Effector CD8-positive, alpha-beta T cell (primary cell): ENCODE data around the gene LPCAT3.

ENCODE experiments used
- DNase-seq: peaks from one replicate; lab custom pipeline; 2025; lab: John Stamatoyannopoulos, UW

Gene LPCAT3

DNA sequence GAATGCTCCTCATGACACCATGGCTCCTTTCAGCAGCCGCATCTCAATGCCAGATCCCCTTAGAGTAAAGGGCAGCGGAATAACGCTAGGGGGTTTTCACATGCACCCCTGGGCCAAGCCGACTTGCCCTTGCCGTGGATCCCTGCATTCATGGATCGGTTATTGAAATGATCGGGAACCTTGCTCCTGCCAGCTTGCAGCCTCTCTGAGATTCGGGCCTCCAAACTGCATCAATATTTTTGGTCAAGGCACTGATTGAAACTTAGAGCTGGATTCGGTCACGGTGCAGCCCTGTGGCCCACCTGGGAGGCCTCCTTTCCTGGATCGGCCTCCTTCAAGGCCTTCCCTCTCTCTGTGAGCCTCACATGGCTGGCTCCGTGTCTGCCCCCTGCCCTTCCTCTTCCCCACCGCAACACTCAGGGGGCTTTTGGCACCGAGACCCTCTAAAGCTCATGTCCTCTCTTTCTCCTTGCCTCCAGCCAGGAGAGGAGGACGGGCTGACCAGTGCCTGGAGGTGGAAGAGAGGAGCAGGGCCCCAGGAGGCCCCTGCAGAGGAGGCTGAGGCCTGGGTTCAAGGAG is 65.3 kb downstream of the LPCAT3 start:
- no peak for DNase-seq

DNA sequence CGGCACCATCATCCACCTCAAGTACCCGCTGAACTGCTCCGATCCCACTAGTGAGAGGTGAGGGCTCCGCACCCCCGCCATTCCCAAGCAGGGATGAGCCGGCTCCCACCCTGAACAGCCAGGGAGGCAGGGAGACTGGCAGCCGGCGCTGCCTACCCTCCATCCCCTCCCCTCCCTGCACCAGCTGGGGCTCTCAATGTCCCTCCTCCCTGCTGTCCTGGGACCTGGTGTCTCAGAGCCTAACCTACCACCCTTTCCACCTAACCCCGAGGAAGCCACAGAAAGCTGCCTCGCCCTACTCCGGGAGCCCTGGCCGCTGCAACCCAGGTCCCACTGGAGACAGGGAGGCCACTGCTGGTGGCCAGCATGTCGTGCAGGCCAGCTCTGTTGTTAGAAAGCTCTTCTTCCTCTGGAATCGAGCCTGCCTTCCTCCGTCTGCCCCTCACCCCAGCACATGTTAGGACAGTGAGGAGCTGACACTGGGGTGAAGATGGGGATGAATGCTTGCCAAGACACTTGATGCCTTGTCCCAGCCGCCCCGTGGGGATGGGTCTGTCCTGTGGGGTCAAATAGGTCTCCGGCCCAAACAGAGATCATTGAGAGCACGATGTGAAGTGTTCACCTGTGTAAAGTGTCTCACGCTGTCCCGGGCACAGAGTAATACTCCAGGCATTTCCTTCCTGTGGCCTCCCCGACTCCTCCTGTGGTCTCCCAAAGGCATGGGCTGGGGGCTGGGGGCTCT is 66.0 kb downstream of the LPCAT3 start:
- no peak for DNase-seq

DNA sequence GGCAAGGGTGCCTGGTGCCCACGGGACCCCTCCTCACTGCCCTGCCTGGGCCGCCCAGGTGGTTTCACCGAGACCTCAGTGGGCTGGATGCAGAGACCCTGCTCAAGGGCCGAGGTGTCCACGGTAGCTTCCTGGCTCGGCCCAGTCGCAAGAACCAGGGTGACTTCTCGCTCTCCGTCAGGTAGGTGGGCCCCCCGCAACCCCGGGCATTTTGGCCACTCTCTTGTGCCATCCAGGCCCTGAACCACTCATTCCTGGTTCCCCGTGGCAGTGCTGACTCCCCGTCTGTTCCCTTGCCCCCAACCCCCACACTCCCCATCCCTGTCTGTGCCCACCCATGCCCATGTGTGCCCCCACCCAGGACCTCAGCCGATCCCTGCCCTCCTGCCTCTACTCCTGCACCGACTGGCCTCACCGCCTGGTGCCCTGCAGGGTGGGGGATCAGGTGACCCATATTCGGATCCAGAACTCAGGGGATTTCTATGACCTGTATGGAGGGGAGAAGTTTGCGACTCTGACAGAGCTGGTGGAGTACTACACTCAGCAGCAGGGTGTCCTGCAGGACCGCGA is 66.6 kb downstream of the LPCAT3 start:
- DNase-seq, result no peak

DNA sequence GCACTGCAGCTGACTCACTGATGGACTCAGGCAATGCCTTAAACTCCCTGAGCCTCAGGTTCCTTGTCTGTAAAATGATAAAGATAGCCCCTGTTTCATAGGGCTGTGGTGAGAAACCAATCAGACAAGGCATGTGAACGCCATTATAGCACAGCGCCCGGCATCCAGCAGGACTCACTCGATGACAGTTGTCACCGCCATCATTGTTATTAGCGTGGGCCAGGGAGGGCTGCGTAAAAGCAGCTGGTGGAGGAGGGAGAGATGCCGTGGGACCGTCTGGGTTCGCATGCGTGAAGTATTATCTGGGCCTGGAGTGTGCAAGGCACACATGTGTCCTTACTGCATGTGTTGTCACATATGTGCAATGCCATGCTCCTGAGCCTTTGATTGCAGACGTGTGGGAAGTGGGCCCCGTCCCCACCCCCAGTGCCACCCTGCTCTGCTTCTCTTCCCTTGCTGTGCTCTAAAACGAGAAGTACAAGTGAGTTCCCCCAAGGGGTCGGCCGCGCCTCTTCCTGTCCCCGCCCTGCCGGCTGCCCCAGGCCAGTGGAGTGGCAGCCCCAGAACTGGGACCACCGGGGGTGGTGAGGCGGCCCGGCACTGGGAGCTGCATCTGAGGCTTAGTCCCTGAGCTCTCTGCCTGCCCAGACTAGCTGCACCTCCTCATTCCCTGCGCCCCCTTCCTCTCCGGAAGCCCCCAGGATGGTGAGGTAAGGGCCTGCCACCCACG is 67.3 kb downstream of the LPCAT3 start, which contains the start of gene PTPN6:
TSS of gene PTPN6 (plus strand) at position 546 of the 730 bp plus-strand sequence. CDS start at position 703, 157 bp downstream.
- DNase-seq, result peak; percentile 32

DNA sequence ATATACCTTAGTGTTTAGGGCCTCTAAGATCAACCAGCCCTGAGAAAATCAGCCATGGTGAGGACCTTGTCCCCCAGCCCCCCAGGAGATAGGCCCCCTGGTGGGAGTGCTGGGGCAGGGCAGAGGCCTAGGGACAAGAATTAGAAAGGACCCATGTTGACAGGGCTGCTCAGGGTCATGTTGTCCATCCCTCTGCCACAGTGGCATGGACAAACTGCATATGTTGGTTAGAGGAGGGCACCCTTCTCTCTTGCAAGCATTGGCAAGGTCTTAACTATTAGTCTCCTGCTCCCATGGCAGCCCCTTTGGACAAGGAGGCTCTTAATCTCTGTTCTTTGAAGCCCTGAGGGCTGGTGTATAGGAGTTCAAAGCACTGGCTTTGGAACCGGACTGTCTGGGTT is 67.9 kb downstream of the LPCAT3 start:
- DNase-seq, result peak; percentile 23

DNA sequence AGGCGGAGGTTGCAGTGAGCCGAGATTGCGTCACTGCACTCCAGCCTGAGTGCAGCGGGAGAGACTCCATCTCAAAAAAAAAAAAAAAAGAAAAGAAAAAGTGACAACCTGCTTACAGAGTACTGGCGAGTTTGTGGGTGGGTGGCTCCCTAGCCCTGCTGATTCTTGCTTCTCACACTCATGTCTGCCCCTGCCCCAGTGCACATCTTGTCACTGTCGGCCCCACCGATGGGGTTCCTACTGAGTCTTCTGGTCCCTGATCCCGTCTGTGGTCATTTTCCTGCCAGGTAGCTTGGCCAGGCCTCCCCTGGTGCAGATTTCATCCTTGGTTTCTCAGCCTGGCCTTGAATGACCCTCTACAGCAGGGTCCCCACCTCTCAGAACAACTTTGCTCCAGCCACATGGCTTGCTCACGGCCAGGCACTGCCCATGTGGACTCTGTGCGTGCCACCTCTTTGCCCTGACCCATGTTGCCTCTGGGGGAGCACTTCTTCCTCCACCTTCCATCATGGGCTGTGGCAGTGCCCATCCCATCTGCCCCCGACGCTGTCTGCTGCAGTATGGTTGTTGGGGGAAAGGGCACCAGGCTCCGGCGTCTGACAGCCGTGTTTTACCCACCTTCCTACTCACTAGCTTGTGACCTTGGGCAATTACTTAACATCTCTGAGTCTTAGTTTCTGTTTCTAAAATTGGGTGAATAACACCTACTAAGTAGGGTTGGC is 69.2 kb downstream of the LPCAT3 start:
- DNase-seq, result no peak

DNA sequence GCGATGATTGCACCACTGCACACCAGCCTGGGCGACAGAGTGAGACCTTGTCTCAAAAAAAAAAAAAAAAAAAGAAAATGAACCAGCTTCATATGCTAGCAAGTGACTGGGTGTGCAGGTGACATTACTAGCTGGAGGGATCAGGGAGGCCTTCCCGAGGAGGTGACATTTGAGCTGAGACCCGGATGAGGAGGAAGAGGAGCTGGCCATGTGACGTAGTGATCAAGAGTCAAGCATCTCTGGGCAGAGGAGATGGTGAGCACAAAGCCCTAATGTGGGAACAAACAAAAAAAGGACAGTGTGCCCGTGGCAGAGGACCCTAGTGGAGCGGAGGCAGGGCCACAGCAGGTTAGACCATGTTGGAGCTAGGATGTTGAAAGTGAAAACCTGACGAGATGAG is 70.7 kb downstream of the LPCAT3 start:
- no peak for DNase-seq

DNA sequence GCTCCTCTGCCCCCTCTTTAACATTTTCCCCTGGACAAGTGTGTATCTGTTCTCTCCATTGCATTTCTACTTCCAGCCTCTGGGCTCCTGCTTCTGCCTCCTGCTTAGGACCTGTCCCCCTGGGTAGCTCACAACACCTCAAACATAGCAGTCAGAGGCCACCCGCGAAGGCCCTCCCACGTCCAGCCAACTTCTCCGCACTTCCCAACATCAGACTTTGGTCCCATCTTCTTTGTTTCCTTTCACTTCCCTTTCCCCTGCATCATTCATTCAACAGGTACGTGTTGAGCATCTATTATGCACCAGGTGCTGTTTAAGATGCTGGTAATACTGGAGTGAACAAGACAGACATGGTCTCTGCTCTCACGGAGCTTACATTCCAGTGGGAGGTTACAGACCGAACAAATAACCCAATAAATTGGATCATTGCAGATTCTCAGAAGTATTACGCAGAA is 71.3 kb downstream of the LPCAT3 start:
- no peak for DNase-seq

DNA sequence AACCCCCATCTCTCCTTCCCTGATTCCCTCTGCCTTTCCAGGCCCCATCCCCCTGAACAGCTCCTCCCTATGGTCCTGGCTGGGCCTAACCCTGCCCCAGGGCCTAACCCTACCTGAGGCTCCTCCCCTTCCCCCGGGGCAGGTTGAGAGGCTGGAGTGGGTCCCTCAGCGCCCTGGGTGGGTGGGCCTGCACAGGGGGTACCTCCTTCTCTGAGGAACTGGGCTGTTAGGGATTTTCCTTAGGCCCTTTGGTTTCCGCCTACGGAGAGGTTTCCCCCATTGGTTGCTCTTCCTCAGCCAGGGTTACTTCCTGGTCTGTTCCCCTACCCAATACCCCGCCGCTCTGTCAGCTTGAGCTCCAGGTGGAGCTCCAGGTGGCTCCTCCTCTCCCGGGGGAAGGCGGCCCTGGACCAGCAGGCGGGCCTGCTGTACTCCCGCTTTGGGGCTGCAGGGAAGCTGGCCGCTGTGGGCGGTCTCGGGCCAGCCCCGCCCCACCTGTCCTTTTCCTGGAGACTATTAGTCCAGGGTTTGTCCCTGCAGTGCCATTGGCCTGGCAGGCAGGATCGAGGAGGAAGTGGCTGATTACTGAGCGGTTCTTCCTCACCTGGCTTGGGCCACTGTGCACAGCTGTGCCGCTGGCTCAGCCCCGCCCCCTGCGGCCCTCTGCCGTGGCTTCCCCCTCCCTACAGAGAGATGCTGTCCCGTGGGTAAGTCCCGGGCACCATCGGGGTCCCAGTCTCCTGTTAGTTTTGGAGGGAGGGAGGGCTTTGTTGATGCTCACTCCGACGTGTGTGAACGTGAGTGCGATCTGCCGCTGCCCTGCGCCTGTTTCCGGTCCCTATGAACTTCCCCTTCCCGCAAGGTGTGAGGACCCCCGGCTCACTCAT is 72.0 kb downstream of the LPCAT3 start:
- peak; percentile 57 for DNase-seq

DNA sequence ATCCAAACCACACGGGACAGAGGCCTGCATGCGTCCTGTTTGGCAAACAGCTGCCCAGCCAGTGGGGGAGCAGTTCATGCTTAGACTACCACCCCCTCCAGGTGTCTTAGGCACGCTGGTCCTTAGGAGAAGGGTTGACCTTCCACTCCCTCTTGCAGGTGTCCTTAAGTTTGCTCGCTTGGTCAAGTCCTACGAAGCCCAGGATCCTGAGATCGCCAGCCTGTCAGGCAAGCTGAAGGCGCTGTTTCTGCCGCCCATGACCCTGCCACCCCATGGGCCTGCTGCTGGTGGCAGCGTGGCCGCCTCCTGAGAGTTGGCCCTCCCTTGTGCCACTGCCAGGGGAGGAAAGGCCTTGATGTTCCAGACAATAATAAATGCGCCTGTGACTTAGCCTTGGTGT is 72.7 kb downstream of the LPCAT3 start:
- no peak for DNase-seq

DNA sequence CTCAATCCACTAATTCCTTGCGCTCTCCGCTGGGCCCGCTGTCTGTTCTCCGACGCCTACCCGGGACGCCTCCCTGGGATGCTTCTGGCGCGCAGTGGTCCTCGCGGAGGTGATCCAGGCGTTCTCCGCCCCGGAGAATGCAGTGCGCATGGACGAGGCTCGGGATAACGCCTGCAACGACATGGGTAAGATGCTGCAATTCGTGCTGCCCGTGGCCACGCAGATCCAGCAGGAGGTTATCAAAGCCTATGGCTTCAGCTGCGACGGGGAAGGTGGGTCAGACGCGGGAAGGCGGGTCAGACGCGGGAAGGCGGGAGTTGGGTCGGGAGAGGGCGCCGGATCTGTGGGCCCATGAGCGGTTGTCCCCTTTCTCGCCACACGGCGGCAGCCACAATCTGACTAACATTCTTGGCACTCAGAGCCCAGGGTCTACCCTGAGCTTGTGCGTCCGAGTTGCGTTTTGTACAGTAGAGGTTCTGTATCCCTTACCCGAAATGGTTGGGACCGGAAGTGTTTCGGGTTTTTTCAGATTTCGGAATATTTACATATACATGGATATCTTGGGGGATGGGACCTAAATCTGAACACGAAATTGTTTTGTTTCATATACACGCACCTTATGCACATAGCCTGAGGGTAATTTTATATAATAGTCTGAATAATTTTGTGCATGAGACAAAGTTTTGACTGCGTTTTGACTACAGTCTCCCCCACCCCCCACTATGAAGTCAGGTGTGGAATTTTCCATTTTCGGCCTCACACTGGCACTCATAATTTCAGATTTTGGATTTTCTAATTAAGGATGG is 73.7 kb downstream of the LPCAT3 start:
- DNase-seq, result peak; percentile 79

DNA sequence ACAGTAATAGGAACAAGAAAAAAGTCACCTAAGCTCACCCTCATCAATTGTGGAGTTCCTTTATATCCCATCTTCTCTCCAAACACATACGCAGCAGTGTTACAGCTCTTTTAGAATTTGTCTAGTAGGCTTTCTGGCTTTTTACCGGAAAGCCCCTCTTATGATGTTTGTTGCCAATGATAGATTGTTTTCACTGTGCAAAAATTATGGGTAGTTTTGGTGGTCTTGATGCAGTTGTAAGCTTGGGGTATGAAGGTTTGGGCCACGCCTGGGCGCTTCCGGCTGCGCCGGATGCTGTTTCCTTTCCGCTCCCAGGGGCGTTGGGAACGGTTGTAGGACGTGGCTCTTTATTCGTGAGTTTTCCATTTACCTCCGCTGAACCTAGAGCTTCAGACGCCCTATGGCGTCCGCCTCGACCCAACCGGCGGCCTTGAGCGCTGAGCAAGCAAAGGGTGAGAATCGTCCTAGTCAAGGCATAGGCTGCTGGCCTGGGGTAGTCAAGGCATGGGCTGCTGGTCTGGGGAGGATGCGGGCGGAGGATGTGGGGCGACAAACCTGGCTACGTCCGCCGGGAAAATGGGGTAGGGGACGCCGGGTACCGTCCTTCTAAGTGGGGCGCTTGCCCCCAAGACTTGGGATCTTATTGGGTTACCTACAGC is 74.4 kb downstream of the LPCAT3 start, which contains the start of the genes C12orf57 and RNU7-1:
TSS of gene C12orf57 (plus strand) at position 301 of the 659 bp plus-strand sequence. CDS start at position 401, 100 bp downstream.
TSS of gene RNU7-1 (plus strand) at position 95 of the 659 bp plus-strand sequence.
- peak; percentile 73 for DNase-seq

DNA sequence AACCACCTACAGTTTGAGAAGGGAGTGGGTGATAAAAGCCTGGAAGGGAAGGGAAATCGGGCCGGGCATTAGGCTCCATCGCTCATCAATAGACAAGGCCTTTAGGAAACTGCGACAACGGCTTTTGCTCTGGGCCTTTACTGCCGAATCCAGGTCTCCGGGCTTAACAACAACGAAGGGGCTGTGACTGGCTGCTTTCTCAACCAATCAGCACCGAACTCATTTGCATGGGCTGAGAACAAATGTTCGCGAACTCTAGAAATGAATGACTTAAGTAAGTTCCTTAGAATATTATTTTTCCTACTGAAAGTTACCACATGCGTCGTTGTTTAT is 74.9 kb downstream of the LPCAT3 start:
- DNase-seq, result peak; percentile 73

DNA sequence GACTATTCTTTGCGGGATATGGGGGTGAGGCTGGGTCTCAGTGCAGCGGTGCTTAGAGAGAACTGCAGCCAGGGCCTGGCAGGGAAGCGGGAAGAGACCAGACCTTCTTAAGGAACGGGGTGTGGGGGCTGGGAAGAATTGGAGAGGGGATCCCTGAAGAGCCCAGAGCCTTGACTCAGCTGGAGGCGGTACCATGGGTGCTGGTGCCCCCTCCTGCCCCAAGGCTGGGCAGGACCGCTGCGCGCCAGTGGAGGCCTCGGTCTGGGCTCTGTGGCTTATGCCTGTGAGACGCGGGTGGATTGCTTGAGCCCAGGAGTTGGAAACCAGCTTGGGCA is 76.0 kb downstream of the LPCAT3 start:
- DNase-seq, result no peak

DNA sequence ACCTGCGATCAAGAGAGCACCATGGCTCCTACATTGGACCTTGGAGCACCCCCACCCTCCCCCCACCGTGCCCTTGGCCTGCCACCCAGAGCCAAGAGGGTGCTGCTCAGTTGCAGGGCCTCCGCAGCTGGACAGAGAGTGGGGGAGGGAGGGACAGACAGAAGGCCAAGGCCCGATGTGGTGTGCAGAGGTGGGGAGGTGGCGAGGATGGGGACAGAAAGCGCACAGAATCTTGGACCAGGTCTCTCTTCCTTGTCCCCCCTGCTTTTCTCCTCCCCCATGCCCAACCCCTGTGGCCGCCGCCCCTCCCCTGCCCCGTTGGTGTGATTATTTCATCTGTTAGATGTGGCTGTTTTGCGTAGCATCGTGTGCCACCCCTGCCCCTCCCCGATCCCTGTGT is 76.5 kb downstream of the LPCAT3 start:
- no peak for DNase-seq

DNA sequence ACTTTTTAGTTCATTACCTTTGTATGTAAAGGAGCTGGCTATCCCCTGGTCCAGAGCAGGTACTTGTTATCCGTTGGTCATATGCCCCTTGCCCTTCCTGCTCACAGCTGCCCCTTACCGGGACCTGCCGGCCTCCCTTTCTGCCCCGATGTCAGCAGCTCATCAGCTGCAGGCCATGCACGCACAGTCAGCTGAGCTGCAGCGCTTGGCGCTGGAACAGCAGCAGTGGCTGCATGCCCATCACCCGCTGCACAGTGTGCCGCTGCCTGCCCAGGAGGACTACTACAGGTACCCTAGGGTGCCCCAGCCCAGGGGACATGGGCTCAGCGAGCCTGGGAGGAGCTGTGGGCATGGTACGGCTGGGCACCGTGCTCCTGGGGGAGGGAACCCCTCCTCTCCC is 77.0 kb downstream of the LPCAT3 start:
- DNase-seq, result no peak

DNA sequence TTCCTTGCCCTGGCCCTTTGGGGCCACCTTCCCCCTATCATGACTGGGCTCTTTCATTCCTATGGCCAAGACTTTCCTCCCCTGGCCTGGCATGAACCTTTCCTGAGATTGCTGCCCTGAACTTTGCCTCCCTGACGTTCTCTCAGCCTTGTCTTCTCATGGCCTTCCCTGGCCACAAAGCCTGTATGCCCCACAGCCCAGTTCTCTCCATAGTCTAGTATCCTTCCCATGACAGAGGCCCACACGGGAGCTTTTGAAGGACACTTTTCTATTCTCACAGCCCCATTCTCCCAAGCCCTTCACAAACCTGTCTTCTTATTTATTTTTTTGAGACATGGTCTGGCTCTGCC is 79.1 kb downstream of the LPCAT3 start:
- DNase-seq, result no peak

DNA sequence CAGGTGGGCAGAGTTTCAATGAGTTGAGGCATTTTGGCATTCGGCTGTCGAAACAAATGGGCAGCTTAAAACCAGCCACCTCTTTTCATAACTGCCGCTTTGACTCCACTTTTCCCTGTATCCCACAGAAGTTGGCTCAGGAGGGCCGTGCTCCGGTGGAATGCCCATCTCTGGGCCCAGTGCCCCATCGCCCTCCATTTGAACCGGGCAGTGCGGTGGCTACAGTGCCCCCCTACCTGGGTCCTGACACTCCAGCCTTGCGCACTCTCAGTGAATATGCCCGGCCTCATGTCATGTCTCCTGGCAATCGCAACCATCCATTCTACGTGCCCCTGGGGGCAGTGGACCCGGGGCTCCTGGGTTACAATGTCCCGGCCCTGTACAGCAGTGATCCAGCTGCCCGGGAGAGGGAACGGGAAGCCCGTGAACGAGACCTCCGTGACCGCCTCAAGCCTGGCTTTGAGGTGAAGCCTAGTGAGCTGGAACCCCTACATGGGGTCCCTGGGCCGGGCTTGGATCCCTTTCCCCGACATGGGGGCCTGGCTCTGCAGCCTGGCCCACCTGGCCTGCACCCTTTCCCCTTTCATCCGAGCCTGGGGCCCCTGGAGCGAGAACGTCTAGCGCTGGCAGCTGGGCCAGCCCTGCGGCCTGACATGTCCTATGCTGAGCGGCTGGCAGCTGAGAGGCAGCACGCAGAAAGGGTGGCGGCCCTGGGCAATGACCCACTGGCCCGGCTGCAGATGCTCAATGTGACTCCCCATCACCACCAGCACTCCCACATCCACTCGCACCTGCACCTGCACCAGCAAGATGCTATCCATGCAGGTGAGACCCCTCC is 79.7 kb downstream of the LPCAT3 start:
- DNase-seq, result no peak
